Stimulated activated CD8-positive, alpha-beta memory T cell treated with anti-CD3 and anti-CD28 coated beads, Interleukin-2, amount 100 ng/mL, for 1 hour (primary cell): Measurements from ENCODE around the gene KAT2B.
"Not testable (repeated sequence)": the region's sequence is repeated elsewhere in the genome, so short reads cannot be mapped to it uniquely, and the experiment has no call there.

Experiments used
- DNase-seq, 2 donors: peaks; one replicate each; pipeline ENCODE4 v3.0.0-alpha.2; 2020; ENCODE audit warnings: low read depth in 2 of 2

Gene KAT2B

DNA sequence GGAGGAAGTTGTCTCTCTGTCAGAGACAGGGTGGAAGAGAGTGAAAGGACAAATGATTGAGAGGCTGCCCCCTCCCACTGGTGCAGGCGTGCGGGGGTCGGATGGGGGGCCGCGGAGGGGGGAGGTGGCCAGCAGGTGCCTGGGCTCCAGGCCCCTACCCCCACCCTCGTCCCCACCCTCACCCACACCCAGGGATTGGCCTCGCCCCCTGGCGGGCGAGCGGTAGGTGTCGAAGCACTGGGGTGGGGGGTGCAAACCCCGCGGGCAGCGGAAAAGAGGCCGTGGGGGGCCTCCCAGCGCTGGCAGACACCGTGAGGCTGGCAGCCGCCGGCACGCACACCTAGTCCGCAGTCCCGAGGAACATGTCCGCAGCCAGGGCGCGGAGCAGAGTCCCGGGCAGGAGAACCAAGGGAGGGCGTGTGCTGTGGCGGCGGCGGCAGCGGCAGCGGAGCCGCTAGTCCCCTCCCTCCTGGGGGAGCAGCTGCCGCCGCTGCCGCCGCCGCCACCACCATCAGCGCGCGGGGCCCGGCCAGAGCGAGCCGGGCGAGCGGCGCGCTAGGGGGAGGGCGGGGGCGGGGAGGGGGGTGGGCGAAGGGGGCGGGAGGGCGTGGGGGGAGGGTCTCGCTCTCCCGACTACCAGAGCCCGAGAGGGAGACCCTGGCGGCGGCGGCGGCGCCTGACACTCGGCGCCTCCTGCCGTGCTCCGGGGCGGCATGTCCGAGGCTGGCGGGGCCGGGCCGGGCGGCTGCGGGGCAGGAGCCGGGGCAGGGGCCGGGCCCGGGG, at the start of gene KAT2B:
TSS of gene KAT2B (plus strand) at position 682 of the 783 bp plus-strand sequence. CDS start at position 714, 32 bp downstream.
- peak; percentile 67 to 76 for DNase-seq

DNA sequence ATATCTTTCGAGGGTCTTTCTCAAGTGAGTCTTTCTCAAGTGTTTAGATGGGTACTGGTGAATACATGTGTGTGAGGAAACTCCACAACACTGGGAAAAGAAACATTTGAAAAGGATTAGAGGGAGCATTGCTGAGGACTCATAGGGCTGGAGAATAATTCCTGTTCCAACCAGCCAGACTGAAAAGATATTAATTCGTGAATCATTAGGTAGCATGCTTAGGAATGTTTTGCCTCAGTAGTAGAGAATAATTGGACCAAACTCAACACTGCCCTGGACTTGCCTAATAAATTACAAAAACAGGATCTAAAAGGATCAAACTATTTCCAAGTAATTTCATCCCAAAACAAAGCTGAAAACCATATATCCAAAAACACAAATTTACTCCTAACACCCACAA, 45.5 kb upstream of the KAT2B start:
- DNase-seq, result no peak

DNA sequence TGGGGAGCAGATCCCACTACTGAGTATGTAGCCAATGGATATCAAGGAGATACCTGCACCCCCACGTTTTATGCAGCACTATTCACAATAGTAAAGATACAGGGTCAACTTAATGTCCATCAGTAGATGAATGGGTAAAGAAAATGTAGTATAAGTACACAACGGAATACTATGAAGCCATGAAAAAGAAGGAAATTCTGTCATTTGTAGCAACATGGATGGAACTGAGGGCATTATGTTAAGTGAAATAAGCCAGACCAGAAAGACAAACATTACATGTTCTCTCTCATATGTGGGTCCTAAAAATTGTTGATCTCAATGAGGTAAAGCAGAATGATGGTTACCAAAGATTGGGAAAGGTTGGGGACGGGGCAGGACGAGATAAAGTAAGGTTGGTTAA, 42.7 kb upstream of the KAT2B start:
- DNase-seq, result no peak

- no peak for DNase-seq
Measured at GRCh38 chr3:20001932-20002331, 38.3 kb upstream of the KAT2B start.

- no peak for DNase-seq
Measured at GRCh38 chr3:20007960-20008359, 32.3 kb upstream of the KAT2B start.

DNA sequence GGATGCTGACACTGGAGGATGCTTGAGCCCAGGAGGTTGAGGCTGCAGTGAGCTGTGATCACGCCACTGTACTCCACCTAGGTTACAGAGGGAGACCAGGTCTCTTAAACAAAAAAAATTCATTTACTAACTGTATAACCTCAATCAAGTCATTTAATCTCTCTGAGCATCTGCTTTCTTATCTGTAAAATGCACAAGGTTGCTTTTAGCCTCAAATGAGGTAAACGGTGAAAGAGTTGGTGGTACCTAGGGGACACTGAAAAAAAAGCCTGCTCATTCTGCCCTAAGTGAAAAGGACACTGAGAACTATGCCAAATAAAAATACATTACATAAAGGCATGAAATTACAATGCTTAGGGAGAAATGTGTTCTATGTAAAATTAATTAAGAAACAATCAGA, 31.6 kb upstream of the KAT2B start:
- DNase-seq, result no peak

- no peak for DNase-seq
Measured at GRCh38 chr3:20012164-20012563, 28.1 kb upstream of the KAT2B start, which contains the start of gene PP2D1. PP2D1 (minus strand) TSS chr3:20012264; CDS start chr3:20012072, 192 bp downstream.

DNA sequence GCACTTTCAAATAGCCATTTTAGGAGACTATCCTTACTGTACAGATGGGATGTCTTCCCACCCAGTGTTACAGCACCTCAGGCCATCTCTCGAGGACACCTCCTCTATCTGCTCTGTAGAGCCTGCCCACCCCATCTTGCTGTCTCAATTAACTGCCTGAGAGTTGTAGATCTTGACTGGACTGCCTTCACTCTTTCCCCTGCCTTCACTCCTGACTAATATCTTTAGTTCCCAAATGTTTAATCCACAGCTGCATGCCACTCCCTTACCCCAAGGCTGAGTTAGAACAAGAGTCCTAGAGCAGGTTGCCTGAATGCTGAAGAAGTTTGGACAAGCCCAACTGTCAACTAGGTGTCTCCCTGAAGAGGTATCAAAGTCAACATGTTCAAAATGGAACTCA, 26.9 kb upstream of the KAT2B start:
- DNase-seq, result no peak

DNA sequence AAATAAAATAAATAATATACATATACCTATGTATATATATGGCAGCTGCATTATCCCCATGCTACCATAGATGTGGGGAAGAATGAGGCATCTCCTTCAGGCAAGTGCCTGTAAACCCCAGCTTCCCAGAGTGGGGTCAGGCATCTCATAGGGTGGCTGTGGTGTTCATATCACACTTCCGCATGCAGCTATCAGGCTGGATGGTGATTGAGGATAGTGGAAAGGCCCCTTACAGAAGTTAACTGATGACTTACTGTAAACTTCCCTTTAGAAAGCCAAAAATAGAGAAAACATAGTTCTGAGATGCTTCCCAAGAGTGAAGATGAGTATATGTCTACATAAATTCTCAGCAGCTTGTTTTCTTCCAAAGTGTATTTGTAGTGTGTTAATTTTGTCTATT, 24.7 kb upstream of the KAT2B start:
- DNase-seq, result no peak

DNA sequence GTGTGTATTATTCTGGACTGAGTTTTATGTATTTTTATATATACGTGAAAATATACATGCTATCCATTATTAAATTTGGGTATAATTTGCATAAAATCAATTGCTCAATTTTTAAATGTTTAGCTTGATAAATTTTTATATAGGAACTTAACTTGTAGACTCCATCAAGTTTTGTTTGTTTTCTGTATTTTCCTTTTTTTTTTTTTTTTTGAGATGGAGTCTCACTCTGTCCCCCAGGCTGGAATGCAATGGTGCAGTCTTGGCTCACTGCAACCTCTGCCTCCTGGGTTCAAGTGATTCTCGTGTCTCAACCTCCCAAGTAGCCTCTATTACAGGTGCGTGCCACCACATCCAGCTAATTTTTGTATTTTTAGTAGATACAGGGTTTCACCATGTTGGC, 24.2 kb upstream of the KAT2B start:
- DNase-seq, result not testable (repeated sequence)

DNA sequence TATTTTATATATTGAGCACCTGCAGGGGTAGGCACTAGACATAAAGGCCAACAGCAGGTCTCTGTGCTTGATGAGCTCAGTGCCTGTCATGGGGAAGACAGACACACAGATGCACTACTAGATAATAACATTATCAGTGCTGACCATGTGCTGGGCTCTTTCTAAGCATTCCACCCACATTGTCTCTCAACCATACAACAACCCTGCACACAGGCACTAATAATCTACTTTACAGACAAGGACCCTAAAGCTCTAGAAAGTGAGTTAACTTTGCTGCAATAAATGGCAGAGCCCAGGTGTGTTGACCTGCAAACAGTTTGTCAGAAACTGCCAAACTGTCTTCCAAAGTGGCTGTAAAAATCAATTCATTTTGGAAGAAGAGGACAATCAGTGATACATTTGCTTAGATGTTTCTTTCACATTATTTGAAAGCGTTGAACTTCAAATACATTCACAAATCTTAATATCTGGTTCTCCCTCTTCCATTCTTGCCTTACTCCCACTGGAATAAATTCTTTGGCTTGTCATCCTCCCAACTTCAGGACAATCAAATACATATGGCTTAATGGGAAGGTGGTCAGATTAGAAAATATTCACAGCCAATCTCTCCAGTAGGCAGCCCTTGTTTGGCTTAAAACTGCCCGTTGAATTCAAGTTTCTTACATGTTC, 17.2 kb upstream of the KAT2B start:
- DNase-seq, result no peak

DNA sequence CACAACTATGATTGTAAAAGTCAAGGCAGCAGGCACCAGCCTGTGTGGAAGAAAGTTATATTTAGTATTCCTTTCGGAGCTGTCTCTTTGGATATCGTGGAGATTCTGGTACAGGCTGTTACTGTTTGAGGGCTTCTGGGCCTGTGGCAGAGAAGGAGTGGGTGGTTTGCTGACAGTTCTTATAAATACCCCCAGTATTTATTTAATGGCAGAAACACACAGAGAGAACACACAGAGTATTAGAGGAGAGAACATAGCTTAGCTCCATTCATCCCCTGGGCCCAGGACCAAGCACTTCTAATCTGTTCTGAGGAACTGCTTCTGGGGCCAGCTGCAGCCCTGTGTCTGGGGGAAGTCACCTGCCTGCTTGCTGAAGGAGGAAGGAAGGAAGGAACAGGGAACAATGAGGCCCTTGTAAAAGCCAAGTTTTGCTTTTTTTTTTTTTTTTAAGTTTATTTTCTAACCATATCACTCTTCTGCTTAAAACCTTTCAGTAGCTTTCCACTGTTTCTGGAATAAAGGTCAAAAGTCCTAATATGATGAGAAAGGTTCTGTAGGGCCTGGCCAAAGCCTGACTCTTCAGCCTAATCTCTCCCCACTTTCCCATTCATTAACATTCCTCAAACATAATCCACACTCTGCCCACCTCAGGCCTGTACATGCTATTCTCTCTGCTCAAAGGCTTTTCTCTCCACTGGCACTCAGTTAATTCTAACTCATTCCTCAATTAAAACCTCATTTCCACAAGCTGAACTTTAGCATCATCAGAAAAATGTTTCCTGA, 16.4 kb upstream of the KAT2B start:
- no peak for DNase-seq

DNA sequence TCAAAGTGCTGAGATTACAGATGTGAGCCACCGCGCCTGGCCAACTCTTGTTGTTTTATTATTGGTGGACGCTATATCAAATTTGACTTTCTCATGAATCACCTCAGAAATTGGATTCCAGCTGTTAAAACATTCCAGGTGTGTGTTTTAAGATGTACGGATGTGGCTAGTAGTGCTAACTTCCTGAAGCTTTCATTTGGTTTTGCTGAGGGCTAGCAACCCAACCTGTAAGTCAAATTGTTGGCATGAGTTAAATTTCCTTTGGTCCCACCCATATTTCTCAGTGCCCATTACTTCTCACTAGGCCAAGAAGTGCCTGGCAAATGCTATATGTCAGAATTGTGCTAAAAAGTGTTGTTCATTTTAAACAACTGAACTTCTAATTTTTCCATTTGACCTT, 13.1 kb upstream of the KAT2B start:
- DNase-seq, result no peak

DNA sequence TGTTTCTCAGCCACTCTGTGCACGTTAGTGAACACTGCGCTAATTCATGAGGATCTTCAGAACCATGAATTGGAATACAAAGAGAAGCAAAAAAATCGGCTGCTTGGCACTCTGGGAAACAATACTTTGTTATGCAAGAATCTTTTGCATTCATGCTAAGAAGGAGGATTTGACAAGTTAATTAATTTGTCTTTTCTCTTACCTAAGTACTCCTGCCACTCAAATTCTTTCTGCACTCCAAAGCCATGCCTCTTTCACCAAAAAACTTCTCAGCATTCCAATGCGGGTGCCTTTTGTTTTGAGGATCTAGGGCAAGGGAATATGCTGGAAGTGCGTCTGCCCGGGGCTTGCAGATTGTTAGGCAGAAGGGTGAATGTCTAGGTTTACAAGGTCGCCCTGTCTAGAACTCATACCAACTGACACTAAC, 11.3 kb upstream of the KAT2B start:
- DNase-seq, result no peak

GRCh38 chr3:20031939-20032338, 8.3 kb upstream of the KAT2B start:
- DNase-seq, result not testable (repeated sequence)

GRCh38 chr3:20035019-20035418, 5.2 kb upstream of the KAT2B start:
- DNase-seq, result no peak

- DNase-seq, result no peak
Measured at GRCh38 chr3:20037255-20037996, 2.8 kb upstream of the KAT2B start.

- no peak for DNase-seq
Measured at GRCh38 chr3:20038699-20039465, 1.4 kb upstream of the KAT2B start.

GRCh38 chr3:20039466-20039764, 831 bp upstream of the KAT2B start:
- DNase-seq, result no peak

DNA sequence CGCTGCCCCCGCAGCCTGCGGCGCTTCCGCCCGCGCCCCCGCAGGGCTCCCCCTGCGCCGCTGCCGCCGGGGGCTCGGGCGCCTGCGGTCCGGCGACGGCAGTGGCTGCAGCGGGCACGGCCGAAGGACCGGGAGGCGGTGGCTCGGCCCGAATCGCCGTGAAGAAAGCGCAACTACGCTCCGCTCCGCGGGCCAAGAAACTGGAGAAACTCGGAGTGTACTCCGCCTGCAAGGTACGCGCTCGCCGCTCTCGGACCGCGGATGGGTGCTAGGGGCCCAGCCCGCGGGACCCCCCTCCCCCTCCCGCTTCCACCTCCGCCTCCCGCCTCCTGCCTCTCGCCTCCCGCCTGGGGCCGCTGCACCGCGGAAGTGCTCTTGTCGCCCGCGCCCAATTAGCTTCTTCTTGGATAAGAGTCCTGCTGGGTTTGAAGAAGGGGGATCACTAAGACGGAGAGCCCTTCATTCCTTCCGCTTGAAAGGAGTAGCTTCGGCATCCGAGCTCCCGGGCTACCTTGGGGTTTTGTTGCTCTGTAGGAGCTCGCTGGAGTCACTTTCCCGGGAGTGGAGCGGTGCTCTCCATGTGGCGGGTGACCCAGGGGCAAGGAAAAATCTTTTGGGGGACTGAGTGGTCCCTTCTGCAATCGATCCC, 426 bp downstream of the KAT2B start:
- DNase-seq, result peak; percentile 28 to 52
